ENCODE results near the gene EMX1.
A peak's percentile ranks its signal among the peaks of the same experiment; 100 is the strongest.

Gene EMX1

GRCh38 chr2:72945450-72946019 lies 28.2 kb downstream of the EMX1 start:
- ATAC-seq: no peak

- no peak for ATAC-seq
Measured at GRCh38 chr2:72946466-72946865, 29.1 kb downstream of the EMX1 start.

GRCh38 chr2:72947952-72948830 lies 30.9 kb downstream of the EMX1 start:
- ATAC-seq: no peak

GRCh38 chr2:72949045-72949444 lies 31.7 kb downstream of the EMX1 start:
- ATAC-seq: no peak

- no peak for ATAC-seq
Measured at GRCh38 chr2:72949642-72950041, 32.3 kb downstream of the EMX1 start.

- no peak for ATAC-seq
Measured at GRCh38 chr2:72950558-72951255, 33.4 kb downstream of the EMX1 start.

GRCh38 chr2:72951303-72952095 lies 34.2 kb downstream of the EMX1 start:
- ATAC-seq: no peak

GRCh38 chr2:72952110-72952823 lies 34.9 kb downstream of the EMX1 start:
- ATAC-seq: no peak

- no peak for ATAC-seq
Measured at GRCh38 chr2:72952961-72953360, 35.6 kb downstream of the EMX1 start.

GRCh38 chr2:72953528-72953927 lies 36.2 kb downstream of the EMX1 start:
- no peak for ATAC-seq

GRCh38 chr2:72953976-72954375 lies 36.7 kb downstream of the EMX1 start:
- ATAC-seq: peak; percentile 61 to 68

GRCh38 chr2:72954376-72955227 lies 37.3 kb downstream of the EMX1 start:
- no peak for ATAC-seq

- ATAC-seq: no peak
Measured at GRCh38 chr2:72955228-72956049, 38.1 kb downstream of the EMX1 start.

GRCh38 chr2:72956050-72956395 lies 38.7 kb downstream of the EMX1 start:
- no peak for ATAC-seq

GRCh38 chr2:72956936-72957335 lies 39.6 kb downstream of the EMX1 start:
- ATAC-seq: no peak

GRCh38 chr2:72958542-72959385 lies 41.4 kb downstream of the EMX1 start:
- ATAC-seq: no peak

GRCh38 chr2:72959554-72959953 lies 42.2 kb downstream of the EMX1 start:
- ATAC-seq: no peak

- no peak for ATAC-seq
Measured at GRCh38 chr2:72959995-72960981, 43.0 kb downstream of the EMX1 start.

Measured in activated CD4-positive, CD25-positive, alpha-beta regulatory T cell treated with anti-CD3 and anti-CD28 coated beads, Interleukin-2, amount 50 U/mL, for 24 hours (primary cell).